Ovary (tissue), 3 donors: ENCODE results near the gene THADA.

Experiments
- EP300 ChIP-seq: sonication (generic); formaldehyde crosslinking; IDR thresholded peaks from one replicate; pipeline ENCODE4 v1.6.1; 2017; ENCODE audit warnings: antibody characterized with exemption
- POLR2A ChIP-seq: fragments of 450-650 bp; IDR thresholded peaks from one replicate; pipeline ENCODE4 v1.6.1; 2017; ENCODE audit warnings: antibody characterized with exemption, mild to moderate bottlenecking, moderate library complexity
- TF ChIP-seq, protein P1 (sequence below), 3 donors: fragments of 450-650 bp in 2 of 3; fragments of 200-600 bp in 1 of 3; IDR thresholded peaks; one replicate each; pipeline versions ENCODE4 v1.5.1 to v1.8.0; 2016 to 2022; ENCODE audit warnings: antibody characterized with exemption in 3 of 3, mild to moderate bottlenecking in 1 of 3
- donor health status: DM: no; HTN: no; CAD: no.

DNA sequence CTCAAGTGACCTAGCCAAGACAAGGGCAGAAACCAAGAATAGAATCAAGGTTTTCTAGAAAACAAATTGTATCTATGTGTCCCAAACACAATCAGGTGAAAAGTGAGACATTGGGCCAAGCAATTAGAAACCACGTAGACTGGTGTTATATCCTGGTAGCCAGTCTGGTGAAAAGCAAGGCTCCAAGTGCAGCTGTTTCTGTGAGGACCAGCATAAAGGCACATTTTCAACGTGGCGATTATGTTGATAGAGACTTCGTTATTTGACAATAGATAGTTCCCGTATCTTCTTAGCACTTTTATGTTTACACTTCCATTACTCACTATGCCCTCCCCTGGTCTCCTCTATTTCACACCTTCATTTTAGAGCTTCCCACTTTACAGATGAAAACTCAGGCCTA is 266.2 kb downstream of the THADA start:
- TF ChIP-seq, protein P1, sequence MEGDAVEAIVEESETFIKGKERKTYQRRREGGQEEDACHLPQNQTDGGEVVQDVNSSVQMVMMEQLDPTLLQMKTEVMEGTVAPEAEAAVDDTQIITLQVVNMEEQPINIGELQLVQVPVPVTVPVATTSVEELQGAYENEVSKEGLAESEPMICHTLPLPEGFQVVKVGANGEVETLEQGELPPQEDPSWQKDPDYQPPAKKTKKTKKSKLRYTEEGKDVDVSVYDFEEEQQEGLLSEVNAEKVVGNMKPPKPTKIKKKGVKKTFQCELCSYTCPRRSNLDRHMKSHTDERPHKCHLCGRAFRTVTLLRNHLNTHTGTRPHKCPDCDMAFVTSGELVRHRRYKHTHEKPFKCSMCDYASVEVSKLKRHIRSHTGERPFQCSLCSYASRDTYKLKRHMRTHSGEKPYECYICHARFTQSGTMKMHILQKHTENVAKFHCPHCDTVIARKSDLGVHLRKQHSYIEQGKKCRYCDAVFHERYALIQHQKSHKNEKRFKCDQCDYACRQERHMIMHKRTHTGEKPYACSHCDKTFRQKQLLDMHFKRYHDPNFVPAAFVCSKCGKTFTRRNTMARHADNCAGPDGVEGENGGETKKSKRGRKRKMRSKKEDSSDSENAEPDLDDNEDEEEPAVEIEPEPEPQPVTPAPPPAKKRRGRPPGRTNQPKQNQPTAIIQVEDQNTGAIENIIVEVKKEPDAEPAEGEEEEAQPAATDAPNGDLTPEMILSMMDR (IDR thresholded peaks at IDR 0.05) = no peak
- TF ChIP-seq POLR2A (no peak), EP300 (no peak)
